Thyroid gland (tissue), 4 donors: ENCODE measurements around the gene AOAH. TPM values are rescaled to one million over a fixed set of nuclear protein-coding genes. Genes with fewer than 3 reads are reported as not detected.

Source experiments
- DNase-seq, 2 donors: peaks; one replicate each; pipeline ENCODE4 v3.0.0-alpha.2; 2019
- H3K27ac ChIP-seq, 3 donors: fragments of 200-600 bp; sonication (generic); 1 replicate in 2 of 3; 2 replicates in 1 of 3; pipeline ENCODE4 v1.5.1; 2016 to 2019; ENCODE audit warnings: mild to moderate bottlenecking in 1 of 3, moderate library complexity in 1 of 3
- H3K27me3 ChIP-seq: fragments of 200-600 bp; sonication (generic); one replicate; pipeline ENCODE4 v1.5.1; 2019
- H3K36me3 ChIP-seq, 2 donors: fragments of 200-600 bp; sonication (generic); one replicate each; pipeline ENCODE4 v1.5.1; 2016 to 2019
- H3K4me1 ChIP-seq, 2 donors: fragments of 200-600 bp; sonication (generic); one replicate each; pipeline ENCODE4 v1.5.1; 2017 to 2019
- H3K4me3 ChIP-seq, 3 donors: fragments of 200-600 bp; sonication (generic); replicated peaks in 1 of 3; 1 replicate in 2 of 3; 2 replicates in 1 of 3; pipeline ENCODE4 v1.5.1; 2016; ENCODE audit warnings: mild to moderate bottlenecking in 1 of 3
- H3K9me3 ChIP-seq: fragments of 200-600 bp; sonication (generic); one replicate; pipeline ENCODE4 v1.5.1; 2017
- CTCF ChIP-seq, 6 experiments: fragments of 200-600 bp in 3 of 6; fragments of 450-650 bp in 3 of 6; sonication (generic) in 3 of 6; IDR thresholded peaks; one replicate each; pipeline ENCODE4 v1.5.1; 2016 to 2019; ENCODE audit warnings: antibody characterized with exemption in 6 of 6, mild to moderate bottlenecking in 2 of 6, inconsistent platforms in 1 of 6, moderate library complexity in 1 of 6
- POLR2A ChIP-seq, 2 donors: fragments of 450-650 bp; IDR thresholded peaks; one replicate each; pipeline ENCODE4 v1.6.1; 2017; ENCODE audit warnings: antibody characterized with exemption in 2 of 2, mild to moderate bottlenecking in 2 of 2, moderate library complexity in 1 of 2
- WGBS, 2 donors: methylation state at CpG; one replicate each; pipeline ENCODE4 v1.1.5; 2017; 5-methylcytosine and 5-hydroxymethylcytosine counted together
- intact Hi-C: fragments of 100-400 bp; cut with DNase I; formaldehyde crosslinking; loops from one replicate; pipeline ENCODE4 v1.15.1; 2023
- total RNA-seq, 4 donors: library from RNA; depleted of rRNA; stranded (reverse); fragments of >200 nt; gene quantifications; one replicate each; pipeline ENCODE4 v1.2.3, GENCODE V29; 2016

Gene AOAH
- total RNA-seq, 4 donors from 2014 or later, result 7.4 to 26.7 (median 12.4) TPM

DNA sequence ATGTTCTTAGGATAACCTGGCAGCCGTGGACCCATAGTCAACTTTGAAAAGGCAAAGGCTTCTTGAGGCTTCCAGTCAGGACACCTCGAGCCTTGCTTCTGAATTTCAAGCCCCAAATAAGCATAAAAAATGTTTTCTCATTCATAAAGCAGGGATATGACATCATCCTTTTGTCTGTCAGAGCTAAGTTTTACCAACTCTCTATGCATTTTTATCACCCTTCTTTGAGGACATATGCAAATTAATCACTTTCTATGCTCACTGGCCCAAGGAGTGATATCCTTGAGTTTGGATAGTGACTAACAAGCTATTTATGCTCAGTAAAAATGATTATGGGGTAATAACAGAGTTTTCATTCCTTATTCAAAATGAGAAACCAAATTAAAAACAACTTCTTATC lies 175.3 kb downstream of the AOAH start:
- Histone ChIP-seq H3K4me3 (no peak overlapping the region), H3K9me3 (no peaks in the 10 kb centered on the region), H3K4me1 (peaks cover 5 to 6% of the 10 kb centered on the region in 2 donors), H3K36me3 (no peaks in the 10 kb centered on the region), H3K27ac (no peak overlapping the region), H3K27me3 (no peaks in the 10 kb centered on the region)
- DNase-seq, result no peak
- intact Hi-C loops, result no loop called here
- WGBS, 2 donors, result 91 to 92% methylated on average over 2 of the region's 2 CpGs
- TF ChIP-seq CTCF (IDR thresholded peaks at IDR 0.05) (no peak), POLR2A (IDR thresholded peaks at IDR 0.05) (no peak)

DNA sequence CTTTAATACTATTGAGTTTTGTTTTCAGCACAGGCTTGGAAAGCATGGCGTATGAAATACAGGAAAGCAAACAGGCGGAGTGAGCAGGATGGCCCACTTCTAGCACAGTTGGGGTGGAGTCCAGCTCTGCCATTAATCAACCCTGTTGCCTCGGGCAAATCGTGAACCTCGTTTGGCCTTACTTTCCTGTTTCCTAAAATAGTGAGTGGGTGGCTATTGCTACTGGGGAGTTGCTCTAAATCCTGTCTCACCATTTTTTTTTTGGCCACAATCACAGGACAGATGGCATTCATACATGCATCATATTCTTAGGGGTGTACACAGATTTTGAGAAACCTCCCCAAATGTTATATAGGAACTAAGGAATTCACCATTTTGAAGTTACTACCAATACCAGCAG lies 176.9 kb downstream of the AOAH start:
- no peak overlapping the region for H3K4me3 ChIP-seq
- H3K4me1 ChIP-seq, result peaks cover 5 to 6% of the 10 kb centered on the region in 2 donors
- no peaks in the 10 kb centered on the region for H3K36me3 ChIP-seq
- DNase-seq, result no peak
- intact Hi-C loops, result no loop called here
- no peak overlapping the region for H3K27ac ChIP-seq
- 78 to 87% methylated on average over 5 of the region's 5 CpGs for WGBS, 2 donors
- no peaks in the 10 kb centered on the region for H3K9me3 ChIP-seq
- TF ChIP-seq CTCF (IDR thresholded peaks at IDR 0.05) (no peak), POLR2A (IDR thresholded peaks at IDR 0.05) (no peak)
- no peaks in the 10 kb centered on the region for H3K27me3 ChIP-seq

- intact Hi-C loops, result no loop called here
- 70 to 79% methylated on average over 1 of the region's 1 CpG for whole genome bisulfite sequencing, 2 donors
- DNase-seq, result no peak
Measured at GRCh38 chr7:36546331-36546730, 178.0 kb downstream of the AOAH start.

DNA sequence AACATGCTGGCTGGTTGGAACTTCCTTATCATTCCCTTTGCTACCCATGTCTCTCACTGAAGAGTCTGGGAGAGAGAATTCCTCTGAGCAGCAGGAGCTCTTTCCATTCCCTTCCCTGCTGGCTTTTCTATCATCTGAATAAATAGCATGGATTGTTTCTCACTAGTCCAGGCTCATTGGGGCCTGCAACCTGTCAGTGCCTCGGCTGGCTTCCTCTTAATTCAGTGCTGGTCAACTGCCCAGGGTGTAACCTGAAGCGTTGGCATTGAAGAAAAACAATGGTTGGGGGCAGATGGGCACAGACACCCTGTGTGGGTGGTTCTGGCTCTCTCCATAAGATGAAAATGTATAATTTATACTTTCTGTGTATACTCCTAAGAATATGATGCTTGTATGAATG lies 179.0 kb downstream of the AOAH start:
- no peak overlapping the region for H3K27ac ChIP-seq
- TF ChIP-seq POLR2A (IDR thresholded peaks at IDR 0.05) (no peak), CTCF (IDR thresholded peaks at IDR 0.05) (no peak)
- no peaks in the 10 kb centered on the region for H3K36me3 ChIP-seq
- H3K4me3 ChIP-seq, result no peak overlapping the region
- peaks cover 5 to 6% of the 10 kb centered on the region in 2 donors for H3K4me1 ChIP-seq
- no peak for DNase-seq
- no peaks in the 10 kb centered on the region for H3K27me3 ChIP-seq
- no peaks in the 10 kb centered on the region for H3K9me3 ChIP-seq
- intact Hi-C loops, result no loop called here
- WGBS, 2 donors, result 57 to 59% methylated on average over 2 of the region's 2 CpGs

More at GRCh38 chr7:36546331-36546730, 178.0 kb downstream of the AOAH start:
- Histone ChIP-seq H3K4me1 (peaks cover 5 to 6% of the 10 kb centered on the region in 2 donors), H3K36me3 (no peaks in the 10 kb centered on the region), H3K27ac (no peak overlapping the region), H3K27me3 (no peaks in the 10 kb centered on the region), H3K9me3 (no peaks in the 10 kb centered on the region), H3K4me3 (no peak overlapping the region)
- no peak for TF ChIP-seq POLR2A (IDR thresholded peaks at IDR 0.05)
- no peak for TF ChIP-seq CTCF (IDR thresholded peaks at IDR 0.05)

GRCh38 chr7:36538126-36538525 lies 186.2 kb downstream of the AOAH start:
- no peaks in the 10 kb centered on the region for H3K9me3 ChIP-seq
- H3K4me3 ChIP-seq, result no peak overlapping the region
- WGBS, 2 donors, result 87 to 89% methylated on average over 7 of the region's 7 CpGs
- intact Hi-C loops, result no loop called here
- no peaks in the 10 kb centered on the region for H3K27me3 ChIP-seq
- TF ChIP-seq POLR2A (IDR thresholded peaks at IDR 0.05) (no peak), CTCF (IDR thresholded peaks at IDR 0.05) (no peak)
- H3K36me3 ChIP-seq, result no peaks in the 10 kb centered on the region
- no peak overlapping the region for H3K27ac ChIP-seq
- no peak for DNase-seq
- no peaks in the 10 kb centered on the region for H3K4me1 ChIP-seq
